Neural progenitor cell (in vitro differentiated cells): ENCODE results near the gene STK32B. TPM values are rescaled to one million over a fixed set of nuclear protein-coding genes. Genes with fewer than 3 reads are reported as not detected.

Experiments
- DNase-seq: peaks from one replicate; pipeline ENCODE4 v3.0.0-alpha.2; 2016; ENCODE audit warnings: low spot score
- H2AFZ ChIP-seq: fragments of 200-600 bp; sonication (generic); replicated peaks from 2 replicates; pipeline ENCODE4 v1.6.1; 2016; ENCODE audit warnings: antibody characterized with exemption
- H3F3A ChIP-seq: fragments of 200-600 bp; sonication (generic); 2 replicates; pipeline ENCODE4 v1.6.1; 2016; ENCODE audit warnings: antibody characterized with exemption, low read depth
- H3K27ac ChIP-seq: fragments of 200-600 bp; sonication (generic); 2 replicates; pipeline ENCODE4 v1.5.1; 2016; ENCODE audit warnings: mild to moderate bottlenecking
- H3K27me3 ChIP-seq: fragments of 200-600 bp; sonication (generic); 2 replicates; pipeline ENCODE4 v1.6.1; 2016; ENCODE audit warnings: mild to moderate bottlenecking, moderate library complexity
- H3K36me3 ChIP-seq: fragments of 200-600 bp; sonication (generic); 2 replicates; pipeline ENCODE4 v1.5.1; 2016
- H3K4me1 ChIP-seq: fragments of 200-600 bp; sonication (generic); 2 replicates; pipeline ENCODE4 v1.6.1; 2016; ENCODE audit warnings: mixed run types
- H3K4me2 ChIP-seq: fragments of 200-600 bp; sonication (generic); 2 replicates; pipeline ENCODE4 v1.6.1; 2016
- H3K4me3 ChIP-seq: fragments of 200-600 bp; sonication (generic); 2 replicates; pipeline ENCODE4 v1.5.1; 2016
- H3K79me2 ChIP-seq: fragments of 200-600 bp; sonication (generic); 2 replicates; pipeline ENCODE4 v1.6.1; 2016; ENCODE audit warnings: low read depth
- H3K9ac ChIP-seq: fragments of 200-600 bp; sonication (generic); 2 replicates; pipeline ENCODE4 v1.6.1; 2016
- H3K9me3 ChIP-seq: fragments of 200-600 bp; sonication (generic); 2 replicates; pipeline ENCODE4 v1.5.1; 2016; ENCODE audit warnings: low read depth
- H4K20me1 ChIP-seq: fragments of 200-600 bp; sonication (generic); 2 replicates; pipeline ENCODE4 v1.6.1; 2016; ENCODE audit warnings: low read depth
- H3K27ac Mint-ChIP-seq: 3 replicates; pipeline ENCODE4 v1.8.0; 2021; ENCODE audit warnings: mixed read lengths
- H3K27me3 Mint-ChIP-seq: 2 replicates; pipeline ENCODE4 v1.8.0; 2022; ENCODE audit warnings: low read depth, mild to moderate bottlenecking, inconsistent platforms, moderate library complexity, mixed read lengths; ENCODE audit not compliant: insufficient read depth
- H3K36me3 Mint-ChIP-seq: 3 replicates; pipeline ENCODE4 v1.8.0; 2021; ENCODE audit warnings: mixed read lengths
- H3K4me1 Mint-ChIP-seq: 3 replicates; pipeline ENCODE4 v1.8.0; 2021; ENCODE audit warnings: mixed read lengths
- H3K4me3 Mint-ChIP-seq: 3 replicates; pipeline ENCODE4 v1.8.0; 2021; ENCODE audit warnings: mild to moderate bottlenecking, moderate library complexity, mixed read lengths
- H3K9me3 Mint-ChIP-seq: 3 replicates; pipeline ENCODE4 v1.8.0; 2020; ENCODE audit warnings: mixed read lengths
- EZH2 ChIP-seq: fragments of 200-600 bp; sonication (generic); IDR thresholded peaks from 2 replicates; pipeline ENCODE4 v1.6.1; 2017; ENCODE audit warnings: antibody characterized with exemption, mild to moderate bottlenecking, moderate library complexity
- EZH2phosphoT487 ChIP-seq: fragments of 200-600 bp; sonication (generic); IDR thresholded peaks from 2 replicates; pipeline ENCODE4 v1.6.1; 2017; ENCODE audit warnings: antibody characterized with exemption
- total RNA-seq: library from RNA; depleted of rRNA; stranded (reverse); fragments of >200 nt; gene quantifications from 2 replicates; pipeline ENCODE4 v1.2.3, GENCODE V29; 2015; ENCODE audit warnings: low replicate concordance
- TF ChIP-seq, protein P1 (sequence below): fragments of 200-600 bp; sonication (generic); IDR thresholded peaks from 2 replicates; pipeline ENCODE4 v1.5.1; 2017; ENCODE audit warnings: antibody characterized with exemption, mild to moderate bottlenecking

The STK32B gene
- total RNA-seq, 1 donor from 2014 or later: 2.5 TPM

DNA sequence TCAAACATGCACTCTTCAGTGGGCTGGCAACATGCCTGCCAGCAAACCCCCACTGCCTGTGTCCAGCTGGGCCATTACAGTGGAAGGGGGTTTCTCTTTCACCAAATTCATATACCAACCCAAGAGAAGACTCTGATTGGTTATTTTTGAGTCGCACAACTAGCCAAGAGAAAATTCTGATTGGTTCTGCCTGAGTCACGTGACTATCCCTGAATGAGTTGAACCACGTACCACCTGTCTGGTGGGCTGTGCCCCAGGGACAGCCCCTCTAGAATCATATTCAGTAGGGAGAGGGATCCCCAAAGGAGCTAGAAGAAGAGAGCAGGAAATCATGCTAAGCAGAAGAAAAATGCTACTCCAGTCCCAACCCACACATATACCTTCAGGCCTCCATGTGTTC, 313.1 kb downstream of the STK32B start:
- Histone ChIP-seq H3F3A (no peaks in the 10 kb centered on the region), H3K36me3 (no peaks in the 10 kb centered on the region), H3K9me3 (no peaks in the 10 kb centered on the region), H3K9ac (no peak overlapping the region), H3K4me1 (no peaks in the 10 kb centered on the region), H3K4me2 (no peak overlapping the region), H2AFZ (no peak overlapping the region), H3K79me2 (no peaks in the 10 kb centered on the region), H4K20me1 (no peaks in the 10 kb centered on the region), H3K27me3 (no peaks in the 10 kb centered on the region), H3K27ac (no peak overlapping the region), H3K4me3 (no peak overlapping the region)
- H3K9me3 Mint-ChIP-seq: no peaks in the 10 kb centered on the region
- peaks cover 3% of the 10 kb centered on the region for H3K27me3 Mint-ChIP-seq
- no peak overlapping the region for H3K4me3 Mint-ChIP-seq
- no peak overlapping the region for H3K27ac Mint-ChIP-seq
- TF ChIP-seq EZH2phosphoT487 (no peak), EZH2 (no peak)
- TF ChIP-seq, protein P1, sequence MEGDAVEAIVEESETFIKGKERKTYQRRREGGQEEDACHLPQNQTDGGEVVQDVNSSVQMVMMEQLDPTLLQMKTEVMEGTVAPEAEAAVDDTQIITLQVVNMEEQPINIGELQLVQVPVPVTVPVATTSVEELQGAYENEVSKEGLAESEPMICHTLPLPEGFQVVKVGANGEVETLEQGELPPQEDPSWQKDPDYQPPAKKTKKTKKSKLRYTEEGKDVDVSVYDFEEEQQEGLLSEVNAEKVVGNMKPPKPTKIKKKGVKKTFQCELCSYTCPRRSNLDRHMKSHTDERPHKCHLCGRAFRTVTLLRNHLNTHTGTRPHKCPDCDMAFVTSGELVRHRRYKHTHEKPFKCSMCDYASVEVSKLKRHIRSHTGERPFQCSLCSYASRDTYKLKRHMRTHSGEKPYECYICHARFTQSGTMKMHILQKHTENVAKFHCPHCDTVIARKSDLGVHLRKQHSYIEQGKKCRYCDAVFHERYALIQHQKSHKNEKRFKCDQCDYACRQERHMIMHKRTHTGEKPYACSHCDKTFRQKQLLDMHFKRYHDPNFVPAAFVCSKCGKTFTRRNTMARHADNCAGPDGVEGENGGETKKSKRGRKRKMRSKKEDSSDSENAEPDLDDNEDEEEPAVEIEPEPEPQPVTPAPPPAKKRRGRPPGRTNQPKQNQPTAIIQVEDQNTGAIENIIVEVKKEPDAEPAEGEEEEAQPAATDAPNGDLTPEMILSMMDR: no peak
- H3K36me3 Mint-ChIP-seq: no peaks in the 10 kb centered on the region
- H3K4me1 Mint-ChIP-seq: peaks cover 6% of the 10 kb centered on the region
- DNase-seq: no peak

DNA sequence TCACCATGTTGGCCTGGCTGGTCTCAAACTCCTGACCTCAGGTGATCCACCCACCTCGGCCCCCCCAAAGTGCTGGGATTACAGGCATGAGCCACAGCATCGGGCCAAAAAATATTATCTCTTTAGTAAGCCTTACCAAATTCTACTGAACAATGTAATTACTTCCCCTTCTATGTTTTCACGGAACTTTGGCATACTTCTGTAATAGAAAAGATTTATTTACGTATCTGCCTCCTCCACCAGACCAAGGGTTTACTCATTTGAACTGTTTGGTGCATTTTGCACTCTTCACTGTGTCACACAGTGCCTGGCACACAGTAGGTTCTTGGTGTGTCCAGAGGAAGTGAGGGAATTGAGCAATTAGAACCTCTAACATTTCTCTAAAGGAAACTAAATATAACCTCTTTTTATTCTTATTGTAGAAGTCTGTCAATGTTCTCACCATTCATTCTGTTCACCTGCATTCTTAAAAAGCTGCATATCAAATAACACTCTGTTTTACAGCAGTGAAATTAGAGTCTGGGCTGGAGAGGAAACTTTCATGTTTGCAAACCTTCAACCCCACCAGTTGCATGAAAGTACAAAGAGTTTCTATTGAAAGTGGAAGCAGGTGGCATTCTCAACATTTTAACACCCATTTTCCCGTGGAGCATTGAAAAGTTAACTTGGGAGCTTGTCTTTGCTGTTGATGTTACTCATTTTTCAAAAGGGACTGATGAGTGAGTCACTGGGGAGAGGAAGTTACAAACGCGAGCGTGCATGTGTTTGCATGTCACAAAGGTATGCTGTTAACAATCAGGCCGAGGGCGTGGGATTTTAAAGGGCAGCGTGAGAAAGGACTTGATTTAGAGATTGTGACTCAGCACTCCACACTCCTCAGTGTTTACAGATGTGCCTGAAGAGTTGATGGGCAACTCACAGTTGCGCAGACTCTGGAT, 314.1 kb downstream of the STK32B start:
- no peaks in the 10 kb centered on the region for H3K9me3 ChIP-seq
- H3K36me3 ChIP-seq: no peaks in the 10 kb centered on the region
- H3K4me1 ChIP-seq: no peaks in the 10 kb centered on the region
- H3K27ac ChIP-seq: no peak overlapping the region
- peaks cover 5% of the 10 kb centered on the region for H3K27me3 Mint-ChIP-seq
- no peaks in the 10 kb centered on the region for H3K36me3 Mint-ChIP-seq
- H3F3A ChIP-seq: no peaks in the 10 kb centered on the region
- H3K27ac Mint-ChIP-seq: no peak overlapping the region
- no peak for DNase-seq
- no peak for TF ChIP-seq EZH2phosphoT487
- TF ChIP-seq EZH2: no peak
- TF ChIP-seq, protein P1: no peak
- H3K4me1 Mint-ChIP-seq: peaks cover 6% of the 10 kb centered on the region
- no peaks in the 10 kb centered on the region for H3K9me3 Mint-ChIP-seq
- H2AFZ ChIP-seq: no peak overlapping the region
- no peaks in the 10 kb centered on the region for H3K79me2 ChIP-seq
- no peak overlapping the region for H3K4me3 ChIP-seq
- no peak overlapping the region for H3K9ac ChIP-seq
- no peaks in the 10 kb centered on the region for H4K20me1 ChIP-seq
- no peak overlapping the region for H3K4me2 ChIP-seq
- no peaks in the 10 kb centered on the region for H3K27me3 ChIP-seq
- no peak overlapping the region for H3K4me3 Mint-ChIP-seq

DNA sequence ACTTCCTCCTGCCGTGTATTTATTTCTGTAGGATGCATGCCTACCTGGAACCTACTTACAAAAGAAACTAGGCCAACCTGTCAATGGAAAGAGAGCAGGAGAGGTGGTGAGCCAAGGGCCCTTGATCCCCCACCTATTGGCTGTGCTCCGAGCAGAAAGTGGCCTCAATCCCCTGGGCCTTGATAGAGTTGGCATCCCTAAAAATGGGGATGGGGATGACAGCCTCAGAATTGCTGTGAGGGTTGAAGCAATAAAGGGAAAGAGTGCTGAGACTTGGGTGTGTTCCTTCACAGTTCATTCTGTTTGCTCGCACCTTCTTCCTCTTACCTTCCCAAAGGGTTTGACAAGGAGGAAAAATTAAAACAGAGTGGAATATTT, 314.7 kb downstream of the STK32B start:
- no peak for TF ChIP-seq EZH2phosphoT487
- TF ChIP-seq, protein P1: no peak
- no peak for TF ChIP-seq EZH2
- Histone ChIP-seq H3K79me2 (no peaks in the 10 kb centered on the region), H3K9ac (no peak overlapping the region), H2AFZ (no peak overlapping the region), H3K4me1 (no peaks in the 10 kb centered on the region), H3F3A (no peaks in the 10 kb centered on the region), H3K27me3 (no peaks in the 10 kb centered on the region), H3K27ac (no peak overlapping the region), H3K4me3 (no peak overlapping the region), H4K20me1 (no peaks in the 10 kb centered on the region), H3K36me3 (no peaks in the 10 kb centered on the region), H3K9me3 (no peaks in the 10 kb centered on the region), H3K4me2 (no peak overlapping the region)
- DNase-seq: no peak
- Mint-ChIP-seq H3K36me3 (no peaks in the 10 kb centered on the region), H3K4me1 (peaks cover 6% of the 10 kb centered on the region), H3K27ac (no peak overlapping the region), H3K27me3 (peaks cover 5% of the 10 kb centered on the region), H3K9me3 (no peaks in the 10 kb centered on the region), H3K4me3 (no peak overlapping the region)
